ES-I3 (cell line): ENCODE measurements around the gene MBNL2.

ENCODE experiments used
- H3K36me3 ChIP-seq: 2 replicates; pipeline ENCODE4 v1.6.1; 2013; ENCODE audit warnings: mild to moderate bottlenecking, low read length, control low read depth, moderate library complexity; ENCODE audit not compliant: insufficient read depth
- H3K4me1 ChIP-seq: 2 replicates; pipeline ENCODE4 v1.6.1; 2013; ENCODE audit warnings: mild to moderate bottlenecking, control low read depth, low read length; ENCODE audit not compliant: insufficient read depth
- H3K9ac ChIP-seq: 2 replicates; pipeline ENCODE4 v1.6.1; 2013; ENCODE audit warnings: low read depth, mild to moderate bottlenecking, low read length, moderate library complexity
- H3K9me3 ChIP-seq: 2 replicates; pipeline ENCODE4 v1.6.1; 2013; ENCODE audit warnings: mild to moderate bottlenecking, low read length, moderate library complexity; ENCODE audit not compliant: control insufficient read depth, insufficient read depth

The MBNL2 gene

DNA sequence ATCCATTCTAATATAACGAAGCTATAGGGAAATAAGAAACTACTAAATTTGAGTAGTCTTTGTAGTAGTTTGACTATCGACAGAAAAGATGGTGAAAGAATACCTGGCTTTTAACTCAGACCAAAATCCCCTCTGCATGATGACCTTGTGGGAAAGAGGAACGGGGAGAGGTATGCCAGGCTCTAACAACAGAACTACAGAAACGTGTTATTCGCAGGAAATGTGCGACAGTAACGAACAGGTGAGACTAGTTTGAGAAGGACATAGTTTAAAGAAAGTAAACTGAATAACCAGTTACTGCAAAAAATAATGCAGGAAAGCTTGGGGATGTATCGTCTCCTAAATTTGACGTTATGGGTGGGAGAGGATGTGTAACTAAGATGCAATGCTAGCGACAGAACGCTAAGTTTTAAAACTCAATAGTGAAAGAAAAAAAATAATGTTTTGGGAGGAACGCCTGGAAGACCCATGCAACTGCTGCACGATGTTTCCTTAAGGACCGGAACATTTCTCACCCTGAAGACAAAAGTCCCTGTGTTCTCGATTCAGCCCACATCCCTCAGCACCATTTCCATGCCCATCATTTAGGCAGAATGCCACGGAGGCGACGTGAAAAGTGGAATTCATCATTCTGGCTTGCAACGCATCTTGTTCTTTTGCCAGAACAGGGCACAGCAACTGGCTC lies 210.2 kb downstream of the MBNL2 start:
- no peaks in the 10 kb centered on the region for H3K9me3 ChIP-seq
- H3K4me1 ChIP-seq, result peaks cover 9% of the 10 kb centered on the region; the same call in 1 of the 2 replicates
- peak overlapping the region; percentile 82 for H3K9ac ChIP-seq
- H3K36me3 ChIP-seq, result no peaks in the 10 kb centered on the region

GRCh38 chr13:97432917-97433726 lies 211.0 kb downstream of the MBNL2 start:
- H3K4me1 ChIP-seq, result peaks cover 9% of the 10 kb centered on the region; the same call in 1 of the 2 replicates
- no peaks in the 10 kb centered on the region for H3K9me3 ChIP-seq
- peak overlapping the region; percentile 99 for H3K9ac ChIP-seq
- no peaks in the 10 kb centered on the region for H3K36me3 ChIP-seq

- H3K9ac ChIP-seq, result peak within 1 kb of the TSS; percentile 99
- H3K9me3 ChIP-seq, result no peaks in the 10 kb centered on the region
- H3K4me1 ChIP-seq, result peaks cover 9% of the 10 kb centered on the region; the same call in 1 of the 2 replicates
- H3K36me3 ChIP-seq, result no peaks in the 10 kb centered on the region
Observed at GRCh38 chr13:97433727-97434396, 211.7 kb downstream of the MBNL2 start, which contains the start of gene RAP2A. Gene RAP2A, plus strand, starts transcription at chr13:97434169. Its CDS starts 302 bp downstream, at chr13:97434471.

DNA sequence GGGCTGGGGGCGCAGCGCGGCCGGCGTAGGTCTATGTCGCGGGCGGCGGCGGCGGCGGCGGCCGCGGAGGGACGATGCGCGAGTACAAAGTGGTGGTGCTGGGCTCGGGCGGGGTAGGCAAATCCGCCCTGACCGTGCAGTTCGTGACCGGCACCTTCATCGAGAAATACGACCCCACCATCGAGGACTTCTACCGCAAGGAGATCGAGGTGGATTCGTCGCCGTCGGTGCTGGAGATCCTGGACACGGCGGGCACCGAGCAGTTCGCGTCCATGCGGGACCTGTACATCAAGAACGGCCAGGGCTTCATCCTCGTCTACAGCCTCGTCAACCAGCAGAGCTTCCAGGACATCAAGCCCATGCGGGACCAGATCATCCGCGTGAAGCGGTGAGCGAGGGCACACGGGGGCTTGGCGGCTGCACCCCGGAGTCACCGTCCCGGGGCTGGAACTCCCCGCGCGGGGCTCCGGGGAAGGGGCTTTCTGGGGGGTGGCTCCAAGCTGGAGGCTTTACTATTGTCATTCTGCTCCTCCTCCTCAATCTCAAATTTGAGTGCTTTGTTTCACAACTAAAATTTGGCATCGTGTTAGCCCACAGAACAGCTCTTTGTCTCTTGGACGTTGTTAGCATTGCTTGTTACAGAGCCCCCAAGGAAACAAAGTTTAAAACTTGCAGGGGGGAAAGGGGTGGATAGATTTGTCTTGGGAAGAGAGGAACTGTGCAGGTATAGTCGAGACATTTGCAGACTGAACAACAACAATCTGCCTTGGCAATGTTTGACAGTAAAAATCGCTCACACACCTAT lies 212.5 kb downstream of the MBNL2 start:
- Histone ChIP-seq H3K9me3 (no peaks in the 10 kb centered on the region), H3K9ac (peak overlapping the region; percentile 79), H3K36me3 (no peaks in the 10 kb centered on the region), H3K4me1 (peaks cover 8% of the 10 kb centered on the region; the same call in 1 of the 2 replicates)

- Histone ChIP-seq H3K9me3 (no peaks in the 10 kb centered on the region), H3K9ac (peak overlapping the region; percentile 79), H3K4me1 (peaks cover 6% of the 10 kb centered on the region; the same call in 1 of the 2 replicates)
Observed at GRCh38 chr13:97435323-97435722, 213.2 kb downstream of the MBNL2 start.

DNA sequence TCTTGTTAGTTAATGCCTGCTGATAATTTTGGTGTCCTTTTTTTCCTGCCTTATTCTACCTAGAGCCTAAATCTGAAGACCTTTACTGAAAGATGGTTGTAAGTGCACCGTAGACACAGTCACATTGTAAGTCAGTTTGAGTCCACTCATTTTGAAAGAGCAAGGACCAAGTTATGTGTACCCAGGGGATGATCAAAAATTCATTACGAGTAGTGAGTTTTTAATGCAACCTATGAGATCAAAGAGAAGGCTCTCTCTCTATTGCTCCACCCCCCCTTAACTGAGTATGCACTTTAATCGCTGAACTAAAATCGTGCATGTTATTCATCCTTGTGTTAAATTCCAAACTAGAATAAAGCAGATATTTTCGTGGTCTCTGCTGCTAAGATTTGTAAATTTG lies 213.7 kb downstream of the MBNL2 start:
- Histone ChIP-seq H3K36me3 (no peaks in the 10 kb centered on the region), H3K9ac (peak overlapping the region; percentile 79; the same call in 1 of the 2 replicates), H3K9me3 (no peaks in the 10 kb centered on the region), H3K4me1 (peaks cover 6% of the 10 kb centered on the region; the same call in 1 of the 2 replicates)

More at GRCh38 chr13:97435323-97435722, 213.2 kb downstream of the MBNL2 start:
- no peaks in the 10 kb centered on the region for H3K36me3 ChIP-seq

GRCh38 chr13:97436845-97437244 lies 214.7 kb downstream of the MBNL2 start:
- Histone ChIP-seq H3K9me3 (no peaks in the 10 kb centered on the region), H3K4me1 (peaks cover under 1% of the 10 kb centered on the region; the same call in 1 of the 2 replicates), H3K36me3 (no peaks in the 10 kb centered on the region), H3K9ac (no peak overlapping the region)

DNA sequence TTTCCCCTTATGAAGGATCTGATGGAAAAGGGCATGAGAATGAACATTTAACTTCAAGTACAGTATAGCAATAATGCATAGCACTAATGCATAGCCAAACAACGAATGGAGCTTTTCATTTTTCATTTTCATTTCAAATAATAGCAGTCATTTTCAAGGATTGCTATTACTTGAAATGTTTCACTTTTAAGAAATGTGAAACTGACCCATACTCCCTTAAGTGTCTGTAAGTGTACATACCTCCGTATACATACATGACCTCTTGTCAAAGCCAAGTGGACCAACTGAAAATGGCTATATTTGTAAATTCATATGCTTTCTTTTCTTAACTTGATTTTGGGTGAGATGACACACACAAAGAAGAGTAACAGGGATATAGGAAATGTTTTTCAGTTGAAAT lies 215.6 kb downstream of the MBNL2 start:
- Histone ChIP-seq H3K9me3 (no peaks in the 10 kb centered on the region), H3K36me3 (no peaks in the 10 kb centered on the region), H3K9ac (no peak overlapping the region), H3K4me1 (no peaks in the 10 kb centered on the region)

DNA sequence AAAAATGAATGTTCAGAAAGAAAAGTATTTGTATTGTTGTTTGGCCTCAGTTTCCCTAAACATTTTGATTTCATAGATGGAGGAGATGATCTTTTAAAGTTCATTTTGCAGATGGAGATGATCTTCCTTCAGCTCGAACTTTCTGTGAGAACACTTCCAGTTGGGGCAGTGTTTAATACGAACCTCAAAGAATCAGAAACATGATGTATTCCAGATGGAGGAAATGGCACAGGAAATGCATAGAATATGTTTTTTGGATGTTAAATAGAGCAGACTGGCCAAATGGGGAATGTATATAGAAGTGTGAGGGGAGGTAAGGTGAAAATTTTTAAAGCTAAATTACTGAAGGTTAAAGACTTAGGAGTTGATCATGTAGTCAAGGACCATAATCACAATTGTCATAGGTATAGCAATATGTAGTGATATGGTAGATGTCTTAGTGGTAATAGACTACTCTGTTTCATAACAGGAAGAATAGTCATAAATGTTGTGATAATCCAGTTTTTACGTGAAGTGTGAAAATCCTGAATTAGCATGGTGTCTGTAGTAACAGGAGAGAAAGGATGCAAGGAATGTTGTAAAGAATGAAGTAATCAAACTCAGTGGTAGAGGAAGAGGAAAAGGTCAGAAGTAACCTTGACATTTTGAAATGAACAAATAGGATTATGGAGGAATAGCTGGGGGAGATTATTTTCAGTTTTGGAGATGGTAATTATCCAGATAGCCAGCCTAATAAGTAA lies 216.9 kb downstream of the MBNL2 start:
- H3K36me3 ChIP-seq, result no peaks in the 10 kb centered on the region
- H3K9ac ChIP-seq, result no peak overlapping the region
- no peaks in the 10 kb centered on the region for H3K4me1 ChIP-seq
- H3K9me3 ChIP-seq, result no peaks in the 10 kb centered on the region

GRCh38 chr13:97440598-97441170 lies 218.6 kb downstream of the MBNL2 start:
- Histone ChIP-seq H3K4me1 (no peaks in the 10 kb centered on the region), H3K9me3 (no peaks in the 10 kb centered on the region), H3K36me3 (no peaks in the 10 kb centered on the region), H3K9ac (no peak overlapping the region)

DNA sequence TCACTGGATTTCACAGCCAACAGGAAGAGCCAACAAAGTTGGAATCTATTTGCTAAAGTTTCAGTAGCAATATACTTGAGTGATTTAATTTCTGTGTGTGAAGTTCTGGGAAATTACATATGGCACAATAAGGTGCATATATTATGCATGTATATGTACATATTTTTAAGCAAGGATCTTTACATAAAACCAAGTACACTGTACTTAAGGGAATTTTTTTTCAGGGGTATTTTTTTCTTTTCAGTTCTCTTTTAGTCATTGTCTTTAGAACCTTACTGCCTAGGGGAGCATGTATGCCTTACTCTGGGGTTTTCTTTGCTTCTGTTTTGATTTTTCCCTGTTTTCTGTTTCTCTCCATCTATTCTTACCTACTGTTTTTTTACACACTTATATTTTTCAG lies 219.2 kb downstream of the MBNL2 start:
- Histone ChIP-seq H3K9me3 (no peaks in the 10 kb centered on the region), H3K4me1 (no peaks in the 10 kb centered on the region), H3K36me3 (no peaks in the 10 kb centered on the region), H3K9ac (no peak overlapping the region)
